ENCODE results near the gene TSC1.

DNA sequence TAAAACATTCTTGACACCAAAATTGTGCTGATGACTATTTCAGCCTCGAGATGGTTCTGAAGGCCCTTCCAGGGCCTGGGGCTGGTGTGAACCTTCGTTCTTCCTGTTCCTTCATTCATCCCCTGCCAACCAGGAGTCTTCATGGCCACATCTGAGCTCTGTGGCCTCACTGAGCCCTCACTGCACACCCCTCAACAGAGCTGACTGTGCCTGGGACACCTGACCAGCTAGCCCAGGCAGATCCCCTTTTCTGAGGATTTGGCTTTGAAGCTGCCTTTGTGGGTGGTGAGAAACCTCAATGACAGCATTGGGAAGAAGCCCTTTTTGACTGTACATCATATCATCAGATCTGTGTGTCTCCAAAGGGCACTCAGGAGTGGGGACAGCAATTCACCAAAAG lies 80.1 kb downstream of the TSC1 start:
- TF ChIP-seq, protein P1, sequence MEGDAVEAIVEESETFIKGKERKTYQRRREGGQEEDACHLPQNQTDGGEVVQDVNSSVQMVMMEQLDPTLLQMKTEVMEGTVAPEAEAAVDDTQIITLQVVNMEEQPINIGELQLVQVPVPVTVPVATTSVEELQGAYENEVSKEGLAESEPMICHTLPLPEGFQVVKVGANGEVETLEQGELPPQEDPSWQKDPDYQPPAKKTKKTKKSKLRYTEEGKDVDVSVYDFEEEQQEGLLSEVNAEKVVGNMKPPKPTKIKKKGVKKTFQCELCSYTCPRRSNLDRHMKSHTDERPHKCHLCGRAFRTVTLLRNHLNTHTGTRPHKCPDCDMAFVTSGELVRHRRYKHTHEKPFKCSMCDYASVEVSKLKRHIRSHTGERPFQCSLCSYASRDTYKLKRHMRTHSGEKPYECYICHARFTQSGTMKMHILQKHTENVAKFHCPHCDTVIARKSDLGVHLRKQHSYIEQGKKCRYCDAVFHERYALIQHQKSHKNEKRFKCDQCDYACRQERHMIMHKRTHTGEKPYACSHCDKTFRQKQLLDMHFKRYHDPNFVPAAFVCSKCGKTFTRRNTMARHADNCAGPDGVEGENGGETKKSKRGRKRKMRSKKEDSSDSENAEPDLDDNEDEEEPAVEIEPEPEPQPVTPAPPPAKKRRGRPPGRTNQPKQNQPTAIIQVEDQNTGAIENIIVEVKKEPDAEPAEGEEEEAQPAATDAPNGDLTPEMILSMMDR (IDR thresholded peaks at IDR 0.05; ENCODE audit: poor library complexity): no peak
- no peak for TF ChIP-seq EZH2 (IDR thresholded peaks at IDR 0.05; ENCODE audit: borderline replicate concordance)
